ENCODE data around the gene THSD4.

DNA sequence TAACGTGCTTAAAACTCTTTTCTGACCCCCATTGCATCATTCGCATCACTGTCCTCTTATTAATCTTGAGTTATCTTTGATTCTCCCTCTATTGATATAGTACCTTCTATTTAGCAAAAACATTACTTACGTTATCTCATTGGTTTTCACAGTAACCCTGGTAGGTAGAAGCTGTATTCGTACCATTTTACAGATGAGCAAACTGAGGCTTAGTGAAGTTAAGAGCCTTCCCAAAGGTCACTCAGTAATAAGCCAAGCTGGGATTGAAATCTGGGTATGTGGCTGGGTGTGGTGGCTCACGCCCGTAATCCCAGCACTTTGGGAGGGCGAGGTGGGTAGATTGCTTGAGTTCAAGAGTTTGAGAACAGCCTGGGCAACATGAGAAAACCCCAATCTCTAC is 244.0 kb downstream of the THSD4 start:
- TF ChIP-seq, protein P1, sequence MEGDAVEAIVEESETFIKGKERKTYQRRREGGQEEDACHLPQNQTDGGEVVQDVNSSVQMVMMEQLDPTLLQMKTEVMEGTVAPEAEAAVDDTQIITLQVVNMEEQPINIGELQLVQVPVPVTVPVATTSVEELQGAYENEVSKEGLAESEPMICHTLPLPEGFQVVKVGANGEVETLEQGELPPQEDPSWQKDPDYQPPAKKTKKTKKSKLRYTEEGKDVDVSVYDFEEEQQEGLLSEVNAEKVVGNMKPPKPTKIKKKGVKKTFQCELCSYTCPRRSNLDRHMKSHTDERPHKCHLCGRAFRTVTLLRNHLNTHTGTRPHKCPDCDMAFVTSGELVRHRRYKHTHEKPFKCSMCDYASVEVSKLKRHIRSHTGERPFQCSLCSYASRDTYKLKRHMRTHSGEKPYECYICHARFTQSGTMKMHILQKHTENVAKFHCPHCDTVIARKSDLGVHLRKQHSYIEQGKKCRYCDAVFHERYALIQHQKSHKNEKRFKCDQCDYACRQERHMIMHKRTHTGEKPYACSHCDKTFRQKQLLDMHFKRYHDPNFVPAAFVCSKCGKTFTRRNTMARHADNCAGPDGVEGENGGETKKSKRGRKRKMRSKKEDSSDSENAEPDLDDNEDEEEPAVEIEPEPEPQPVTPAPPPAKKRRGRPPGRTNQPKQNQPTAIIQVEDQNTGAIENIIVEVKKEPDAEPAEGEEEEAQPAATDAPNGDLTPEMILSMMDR (conservative IDR thresholded peaks at IDR 0.05; ENCODE audit: low read depth, low read length): no peak
- TF ChIP-seq EZH2 (IDR thresholded peaks at IDR 0.05; ENCODE audit: low read length, unreplicated experiment): no peak
